K562 (cell line): ENCODE results near the gene IGF2R. TPM values are rescaled to one million over a fixed set of nuclear protein-coding genes. Genes with fewer than 3 reads are reported as not detected.

ENCODE experiments used
- ATAC-seq: fragments of 200-7000 bp; cut with Tn5 transposase; 3 replicates; pipeline ENCODE4 v1.9.1; 2020; ENCODE audit warnings: moderate library complexity
- BruUV-seq: library from RNA; stranded (reverse); fragments of 400-500 nt; replicated peaks from 2 replicates; lab custom pipeline; 2021; lab: Mats Ljungman, UMichigan
- CTCF ChIA-PET: fragments of 300-600 bp; formaldehyde crosslinking; extraction: SDS; loops from one replicate; lab custom pipeline; 2021; ENCODE audit warnings: low intra/inter-chr PET ratio; lab: Yijun Ruan, JAX
- POLR2A ChIA-PET: fragments of 300-600, 350-650 bp; sonication (Branson Sonifier 250); formaldehyde crosslinking; extraction: SDS; loops from one replicate; lab custom pipeline; 2021; ENCODE audit warnings: antibody characterized with exemption, inconsistent platforms; lab: Yijun Ruan, JAX
- DNase-seq, 4 experiments: peaks; one replicate each; pipeline versions ENCODE4 v3.0.0 to v3.0.0-alpha.2; 2011 to 2018; ENCODE audit warnings: low spot score in 3 of 4, mixed read lengths in 3 of 4; ENCODE audit errors: extremely low read depth in 1 of 4
- FAIRE-seq: peaks from 2 replicates; lab custom pipeline; 2011; peaks lifted over from hg19 to GRCh38; lab: Jason Lieb, UNC
- H2AFZ ChIP-seq: 2 replicates; pipeline ENCODE4 v1.6.0; 2011; ENCODE audit warnings: low read depth, low read length, control low read depth, inconsistent platforms
- H3K27ac ChIP-seq: fragments of 200-600 bp; 3 replicates; pipeline ENCODE4 v1.8.0; 2011; ENCODE audit warnings: low read depth, mild to moderate bottlenecking, control low read depth, inconsistent platforms, low read length, moderate library complexity, mixed read lengths; ENCODE audit errors: extremely low read depth
- H3K27me3 ChIP-seq, 2 experiments: fragments of 300-600 bp in 1 of 2; 2 replicates in 1 of 2; 3 replicates in 1 of 2; pipeline versions ENCODE4 v1.6.0 to v1.8.0; 2011; ENCODE audit warnings: inconsistent platforms in 2 of 2, low read length in 2 of 2, mild to moderate bottlenecking in 1 of 2, mixed read lengths in 1 of 2, moderate library complexity in 1 of 2; ENCODE audit not compliant: control insufficient read depth in 2 of 2, insufficient read depth in 2 of 2
- H3K36me3 ChIP-seq: fragments of 300-600 bp; 3 replicates; pipeline ENCODE4 v1.8.0; 2011; ENCODE audit warnings: mild to moderate bottlenecking, low read length, inconsistent platforms; ENCODE audit not compliant: control insufficient read depth, insufficient read depth
- H3K4me1 ChIP-seq, 2 experiments: fragments of 200-600 bp in 1 of 2; replicated peaks in 1 of 2; 2 replicates in 1 of 2; 3 replicates in 1 of 2; pipeline versions ENCODE4 v1.5.1 to v1.8.0; 2011; ENCODE audit warnings: inconsistent platforms in 2 of 2, low read length in 2 of 2, mild to moderate bottlenecking in 1 of 2, mixed read lengths in 1 of 2, moderate library complexity in 1 of 2; ENCODE audit not compliant: control insufficient read depth in 2 of 2, insufficient read depth in 2 of 2
- H3K4me2 ChIP-seq: 2 replicates; pipeline ENCODE4 v1.6.1; 2011; ENCODE audit warnings: low read length, control low read depth, inconsistent platforms, mixed read lengths; ENCODE audit not compliant: insufficient read depth
- H3K4me3 ChIP-seq: fragments of 200-600 bp; sonication (generic), shearing (Covaris generic); 2 replicates; pipeline ENCODE4 v1.5.1; 2016; ENCODE audit warnings: control low read depth, inconsistent platforms
- H3K79me2 ChIP-seq: fragments of 200-600 bp; 3 replicates; pipeline ENCODE4 v1.8.0; 2011; ENCODE audit warnings: low read length, inconsistent platforms; ENCODE audit not compliant: control insufficient read depth, insufficient read depth
- H3K9ac ChIP-seq, 2 experiments: 2 replicates each; pipeline versions ENCODE4 v1.6.0 to v1.6.1; 2011; ENCODE audit warnings: low read depth in 2 of 2, low read length in 2 of 2, control low read depth in 1 of 2, inconsistent platforms in 1 of 2, mild to moderate bottlenecking in 1 of 2, mixed read lengths in 1 of 2; ENCODE audit not compliant: insufficient read depth in 1 of 2
- H3K9me1 ChIP-seq: one replicate; pipeline ENCODE4 v1.6.0; 2011; ENCODE audit warnings: inconsistent platforms, mild to moderate bottlenecking, low read length, moderate library complexity; ENCODE audit not compliant: control insufficient read depth, insufficient read depth
- H3K9me3 ChIP-seq: replicated peaks from 2 replicates; pipeline ENCODE4 v1.5.1; 2011; ENCODE audit warnings: low read depth, low read length, inconsistent platforms; ENCODE audit not compliant: control insufficient read depth, insufficient read depth
- H4K20me1 ChIP-seq: replicated peaks from 2 replicates; pipeline ENCODE4 v1.6.1; 2011; ENCODE audit warnings: low read length, inconsistent platforms, mixed read lengths; ENCODE audit not compliant: control insufficient read depth, insufficient read depth
- CBX3 ChIP-seq, 2 experiments: IDR thresholded peaks; 1 replicate in 1 of 2; 2 replicates in 1 of 2; pipeline ENCODE4 v1.6.1; 2012; ENCODE audit warnings: inconsistent platforms in 2 of 2, low read length in 2 of 2, borderline replicate concordance in 1 of 2, control low read depth in 1 of 2
- FOXK2 ChIP-seq, 2 experiments: fragments of 450-650 bp; IDR thresholded peaks in 1 of 2; conservative IDR thresholded peaks in 1 of 2; 2 replicates each; pipeline ENCODE4 v1.6.1; 2016; ENCODE audit warnings: low read depth in 2 of 2, mild to moderate bottlenecking in 1 of 2
- HMGN3 ChIP-seq: IDR thresholded peaks from 2 replicates; pipeline ENCODE4 v1.6.1; 2011; ENCODE audit warnings: borderline replicate concordance, low read depth, mild to moderate bottlenecking, mixed read lengths, low read length; ENCODE audit not compliant: insufficient read length; ENCODE audit errors: extremely low read depth
- NBN ChIP-seq: fragments of 450-650 bp; IDR thresholded peaks from 2 replicates; pipeline ENCODE4 v1.6.1; 2016; ENCODE audit warnings: low read depth, mild to moderate bottlenecking
- RB1 ChIP-seq: fragments of 450-650 bp; IDR thresholded peaks from 2 replicates; pipeline ENCODE4 v1.6.1; 2017; ENCODE audit warnings: low read depth, mild to moderate bottlenecking
- SOX6 ChIP-seq: fragments of 450-650 bp; IDR thresholded peaks from 2 replicates; pipeline ENCODE4 v1.6.1; 2014; ENCODE audit warnings: mild to moderate bottlenecking
- TGIF2 ChIP-seq: sonication (generic); formaldehyde crosslinking; IDR thresholded peaks from 2 replicates; pipeline ENCODE4 v1.8.1; 2022; ENCODE audit warnings: mild to moderate bottlenecking, missing genetic modification reagents, moderate library complexity
- WHSC1 ChIP-seq: IDR thresholded peaks from one replicate; pipeline ENCODE4 v1.6.1; 2012; ENCODE audit warnings: low read length, control low read depth, inconsistent platforms
- WGBS: fragments of 100-300 bp; shearing (Covaris generic); methylation state at CpG from one replicate; pipeline ENCODE4 v1.1.6; 2016; ENCODE audit warnings: low coverage, mixed read lengths; ENCODE audit not compliant: insufficient coverage; ENCODE audit errors: missing lambda C conversion rate; 5-methylcytosine and 5-hydroxymethylcytosine counted together
- in situ Hi-C: fragments of 300-500 bp; cut with MboI; formaldehyde crosslinking; loops from 4 replicates; pipeline ENCODE4 v1.15.0; 2018; ENCODE audit warnings: inconsistent platforms, mixed read lengths
- intact Hi-C: fragments of 100-400 bp; cut with micrococcal nuclease; formaldehyde crosslinking; loops from 2 replicates; pipeline ENCODE4 v1.14.2; 2022
- polyA plus RNA-seq, 8 experiments: library from polyadenylated mRNA; depleted of rRNA in 4 of 8; stranded (reverse) in 5 of 8; unstranded in 3 of 8; fragments of >200 nt; fragmentation: Nextera tagmentation in 2 of 8; fragmentation: Illumina TruSeq in 1 of 8; extraction: Ambion mirVana in 2 of 8; extraction: Trizol in 1 of 8; gene quantifications; 2 replicates each; pipeline versions ENCODE4 v1.2.1 to v1.2.3, GENCODE V29; 2011 to 2014; ENCODE audit warnings: inconsistent platforms in 1 of 8, missing spikeins in 1 of 8
- total RNA-seq, 7 experiments: library from RNA; depleted of rRNA in 6 of 7; stranded (reverse); fragments of >200 nt in 6 of 7; fragmentation: Illumina TruSeq in 2 of 7; extraction: Trizol in 2 of 7; gene quantifications; 2 replicates each; pipeline versions ENCODE4 v1.2.1 to v1.2.3, GENCODE V29; 2011 to 2021; ENCODE audit warnings: low replicate concordance in 1 of 7
- TF ChIP-seq, protein P1 (sequence below): fragments of 450-650 bp; conservative IDR thresholded peaks from 2 replicates; pipeline ENCODE4 v1.6.1; 2016; ENCODE audit warnings: missing genetic modification characterization, low read depth, mild to moderate bottlenecking, control low read depth, missing compliant biosample characterization

IGF2R gene
- total and polyA plus RNA-seq, 9 of the 15 experiments (the other 6 are each of a cell fraction or from before 2014, with no cell fraction given): 3.5 to 92.3 (median 34.5) TPM

DNA sequence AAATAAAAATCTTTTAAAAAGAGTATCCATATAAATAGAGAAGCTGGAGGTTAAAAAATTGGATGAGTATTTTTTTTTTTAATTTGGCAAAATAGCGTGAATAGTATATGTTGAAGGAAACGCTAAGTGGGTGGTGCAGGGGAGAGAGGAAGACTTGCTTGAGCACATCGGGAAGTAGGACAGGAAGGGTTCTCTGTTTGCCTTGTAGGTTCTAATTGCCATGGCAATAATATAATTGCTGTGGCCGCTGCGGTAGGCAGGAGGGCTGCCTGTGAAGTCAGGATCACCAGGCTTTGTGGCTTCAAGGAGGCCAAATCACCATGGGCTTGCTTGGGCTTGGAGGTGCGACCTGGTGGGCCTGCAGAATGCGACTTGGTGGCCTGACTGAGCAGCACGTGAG, 35.1 kb downstream of the IGF2R start:
- ChIA-PET CTCF (no interaction called here), POLR2A (no interaction called here)
- H3K9me3 ChIP-seq: peaks cover 7% of the 10 kb centered on the region; the same call in 1 of the 2 replicates
- in situ Hi-C loops (no loop called here), intact Hi-C loops (loop anchor here (10.0 kb wide), 1 partner anchor 1099 kb away; no protein-coding TSS in a partner anchor)
- ATAC-seq (no peak), DNase-seq (no peak), FAIRE-seq (no peak)
- H3K4me1 ChIP-seq: peaks cover 13 to 26% of the 10 kb centered on the region in 2 experiments
- H3K79me2 ChIP-seq: peaks cover 97% of the 10 kb centered on the region
- no peak overlapping the region for H3K27ac ChIP-seq
- H3K4me2 ChIP-seq: no peak overlapping the region
- no peak overlapping the region for H3K4me3 ChIP-seq
- TF ChIP-seq NBN (no peak), SOX6 (no peak), FOXK2 (conservative IDR thresholded peaks at IDR 0.05 in 1 of 2, IDR thresholded peaks at IDR 0.05 in 1 of 2; ENCODE audit: low read depth in 2 of 2) (no peak), WHSC1 (no peak), HMGN3 (no peak), RB1 (no peak), TGIF2 (CRISPR knock-in tag) (no peak), CBX3 (IDR thresholded peaks at IDR 0.05; ENCODE audit: borderline replicate concordance in 1 of 2, low read length in 2 of 2) (no peak)
- TF ChIP-seq, protein P1, sequence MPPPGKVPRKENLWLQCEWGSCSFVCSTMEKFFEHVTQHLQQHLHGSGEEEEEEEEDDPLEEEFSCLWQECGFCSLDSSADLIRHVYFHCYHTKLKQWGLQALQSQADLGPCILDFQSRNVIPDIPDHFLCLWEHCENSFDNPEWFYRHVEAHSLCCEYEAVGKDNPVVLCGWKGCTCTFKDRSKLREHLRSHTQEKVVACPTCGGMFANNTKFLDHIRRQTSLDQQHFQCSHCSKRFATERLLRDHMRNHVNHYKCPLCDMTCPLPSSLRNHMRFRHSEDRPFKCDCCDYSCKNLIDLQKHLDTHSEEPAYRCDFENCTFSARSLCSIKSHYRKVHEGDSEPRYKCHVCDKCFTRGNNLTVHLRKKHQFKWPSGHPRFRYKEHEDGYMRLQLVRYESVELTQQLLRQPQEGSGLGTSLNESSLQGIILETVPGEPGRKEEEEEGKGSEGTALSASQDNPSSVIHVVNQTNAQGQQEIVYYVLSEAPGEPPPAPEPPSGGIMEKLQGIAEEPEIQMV (tag): no peak
- no TSS peak for BruUV-seq
- H3K9me1 ChIP-seq: no peaks in the 10 kb centered on the region
- no peaks in the 10 kb centered on the region for H3K27me3 ChIP-seq
- H3K36me3 ChIP-seq: peaks cover 55% of the 10 kb centered on the region
- WGBS: 98% methylated on average over 8 of the region's 8 CpGs
- H4K20me1 ChIP-seq: no peaks in the 10 kb centered on the region
- no peak overlapping the region for H3K9ac ChIP-seq
- H2AFZ ChIP-seq: no peak overlapping the region
